Panc1 (cell line): ENCODE measurements around the gene UROC1. TPM values are rescaled to one million over a fixed set of nuclear protein-coding genes. Genes with fewer than 3 reads are reported as not detected.

Experiments
- ATAC-seq: fragments of 200-7000 bp; cut with Tn5 transposase; 2 replicates; pipeline ENCODE4 v1.9.1; 2020; ENCODE audit warnings: mild to moderate bottlenecking, moderate library complexity
- BruUV-seq: library from RNA; stranded (reverse); fragments of 400-500 nt; replicated peaks from 2 replicates; lab custom pipeline; 2021; lab: Mats Ljungman, UMichigan
- CTCF ChIA-PET: fragments of 300-600 bp; sonication (Branson Sonifier 250); formaldehyde crosslinking; loops from one replicate; lab custom pipeline; 2022; ENCODE audit warnings: antibody characterized with exemption; lab: Charles Lee
- POLR2A ChIA-PET: fragments of 300-600 bp; sonication (Branson Sonifier 250); formaldehyde crosslinking; loops from one replicate; lab custom pipeline; 2022; ENCODE audit warnings: antibody characterized with exemption; lab: Charles Lee
- DNase-seq: peaks from one replicate; pipeline ENCODE4 v3.0.0-alpha.2; 2010; ENCODE audit warnings: low read depth, low spot score
- H3K27ac ChIP-seq: 2 replicates; pipeline ENCODE4 v1.5.1; 2011; ENCODE audit warnings: mild to moderate bottlenecking, low read length, inconsistent platforms
- H3K27me3 ChIP-seq: fragments of 200-500 bp; sonication (Bioruptor generic); 2 replicates; pipeline ENCODE4 v1.6.0; 2014; ENCODE audit warnings: low read length, inconsistent platforms; ENCODE audit not compliant: control insufficient read depth, insufficient read depth
- H3K36me3 ChIP-seq: fragments of 200-500 bp; sonication (Bioruptor generic); 2 replicates; pipeline ENCODE4 v1.5.1; 2014; ENCODE audit warnings: inconsistent platforms, mild to moderate bottlenecking, low read length, moderate library complexity; ENCODE audit not compliant: control insufficient read depth, insufficient read depth
- H3K4me1 ChIP-seq: 2 replicates; pipeline ENCODE4 v1.5.1; 2011; ENCODE audit warnings: inconsistent platforms, mild to moderate bottlenecking, low read length, moderate library complexity; ENCODE audit not compliant: control insufficient read depth, insufficient read depth
- H3K4me3 ChIP-seq, 2 experiments: 2 replicates each; pipeline ENCODE4 v1.5.1; 2011 to 2012; ENCODE audit warnings: low read depth in 2 of 2, low read length in 2 of 2, mild to moderate bottlenecking in 2 of 2, inconsistent platforms in 1 of 2, moderate library complexity in 1 of 2
- H3K9me3 ChIP-seq: fragments of 200-500 bp; sonication (Bioruptor generic); 2 replicates; pipeline ENCODE4 v1.5.1; 2014; ENCODE audit warnings: low read depth, mild to moderate bottlenecking, inconsistent platforms, low read length, moderate library complexity; ENCODE audit not compliant: control insufficient read depth, insufficient read depth
- POLR2AphosphoS5 ChIP-seq: IDR thresholded peaks from 2 replicates; pipeline ENCODE4 v1.6.1; 2012; ENCODE audit warnings: mild to moderate bottlenecking, low read depth, low read length, moderate library complexity
- SIN3A ChIP-seq: IDR thresholded peaks from 2 replicates; pipeline ENCODE4 v1.6.1; 2012; ENCODE audit warnings: low read depth, mild to moderate bottlenecking, low read length, moderate library complexity, borderline replicate concordance; ENCODE audit not compliant: insufficient read depth
- TCF7L2 ChIP-seq: IDR thresholded peaks from 2 replicates; pipeline ENCODE4 v1.6.1; 2011; ENCODE audit warnings: mild to moderate bottlenecking, low read depth, low read length, inconsistent platforms
- in situ Hi-C: cut with HindIII; loops from 2 replicates; pipeline ENCODE4 v1.10.0; 2016; ENCODE audit warnings: low sequenced_read_pairs, low pct_unique_long_range_greater_than_20kb
- intact Hi-C: fragments of 100-400 bp; cut with micrococcal nuclease; formaldehyde crosslinking; loops from one replicate; pipeline ENCODE4 v1.10.0; 2022; ENCODE audit not compliant: unreplicated experiment
- total RNA-seq: library from RNA; stranded (reverse); gene quantifications from one replicate; pipeline ENCODE4 v1.2.1, GENCODE V29; 2021; ENCODE audit not compliant: unreplicated experiment
- TF ChIP-seq, protein P1 (sequence below), 2 experiments: IDR thresholded peaks; 2 replicates each; pipeline ENCODE4 v1.6.1; 2011 to 2012; ENCODE audit warnings: low read depth in 2 of 2, control low read depth in 1 of 2, low read length in 1 of 2, mild to moderate bottlenecking in 1 of 2, moderate library complexity in 1 of 2; ENCODE audit not compliant: insufficient read depth in 1 of 2
- TF ChIP-seq, protein P2 (sequence below): fragments of 450-650 bp; IDR thresholded peaks from 2 replicates; pipeline ENCODE4 v1.5.1; 2017; ENCODE audit warnings: mild to moderate bottlenecking

UROC1 gene
- total RNA-seq, 1 experiment from 2014 or later = not detected

DNA sequence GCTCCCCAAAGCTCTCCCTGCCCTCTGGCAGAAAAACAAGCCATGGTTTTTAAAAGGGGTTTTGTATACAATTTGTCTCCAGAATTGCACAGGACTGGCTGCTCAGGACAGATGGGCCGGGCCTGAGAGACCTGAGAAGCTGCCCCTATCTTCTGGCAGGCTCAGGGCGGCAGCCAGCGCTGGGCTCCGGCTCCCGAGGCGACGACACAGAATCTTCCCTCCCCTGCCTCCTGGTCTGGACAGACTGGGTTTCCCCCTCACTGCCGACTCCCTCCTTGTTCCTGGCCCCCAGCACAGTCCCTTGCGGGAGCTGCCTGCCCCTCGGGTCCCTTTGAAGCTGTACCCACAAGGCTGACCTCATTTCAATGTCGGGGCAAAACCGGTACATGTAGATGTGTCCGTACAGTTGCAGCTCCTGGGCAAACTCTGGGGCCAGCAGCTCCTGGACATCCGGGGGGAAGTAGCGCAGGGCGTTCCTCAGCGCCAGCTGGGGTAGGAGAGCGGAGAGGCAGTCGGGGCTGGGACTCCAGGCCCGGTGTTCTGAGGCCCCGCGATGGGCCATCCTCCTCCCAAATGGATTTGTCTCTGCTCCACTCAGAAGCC is 7.2 kb downstream of the UROC1 start:
- intact Hi-C loops (no loop called here), in situ Hi-C loops (no loop called here)
- Histone ChIP-seq H3K9me3 (no peaks in the 10 kb centered on the region), H3K4me3 (no peak overlapping the region), H3K27me3 (peaks cover 2% of the 10 kb centered on the region; the same call in 1 of the 2 replicates), H3K36me3 (no peaks in the 10 kb centered on the region), H3K4me1 (no peaks in the 10 kb centered on the region), H3K27ac (no peak overlapping the region)
- TF ChIP-seq, protein P1, sequence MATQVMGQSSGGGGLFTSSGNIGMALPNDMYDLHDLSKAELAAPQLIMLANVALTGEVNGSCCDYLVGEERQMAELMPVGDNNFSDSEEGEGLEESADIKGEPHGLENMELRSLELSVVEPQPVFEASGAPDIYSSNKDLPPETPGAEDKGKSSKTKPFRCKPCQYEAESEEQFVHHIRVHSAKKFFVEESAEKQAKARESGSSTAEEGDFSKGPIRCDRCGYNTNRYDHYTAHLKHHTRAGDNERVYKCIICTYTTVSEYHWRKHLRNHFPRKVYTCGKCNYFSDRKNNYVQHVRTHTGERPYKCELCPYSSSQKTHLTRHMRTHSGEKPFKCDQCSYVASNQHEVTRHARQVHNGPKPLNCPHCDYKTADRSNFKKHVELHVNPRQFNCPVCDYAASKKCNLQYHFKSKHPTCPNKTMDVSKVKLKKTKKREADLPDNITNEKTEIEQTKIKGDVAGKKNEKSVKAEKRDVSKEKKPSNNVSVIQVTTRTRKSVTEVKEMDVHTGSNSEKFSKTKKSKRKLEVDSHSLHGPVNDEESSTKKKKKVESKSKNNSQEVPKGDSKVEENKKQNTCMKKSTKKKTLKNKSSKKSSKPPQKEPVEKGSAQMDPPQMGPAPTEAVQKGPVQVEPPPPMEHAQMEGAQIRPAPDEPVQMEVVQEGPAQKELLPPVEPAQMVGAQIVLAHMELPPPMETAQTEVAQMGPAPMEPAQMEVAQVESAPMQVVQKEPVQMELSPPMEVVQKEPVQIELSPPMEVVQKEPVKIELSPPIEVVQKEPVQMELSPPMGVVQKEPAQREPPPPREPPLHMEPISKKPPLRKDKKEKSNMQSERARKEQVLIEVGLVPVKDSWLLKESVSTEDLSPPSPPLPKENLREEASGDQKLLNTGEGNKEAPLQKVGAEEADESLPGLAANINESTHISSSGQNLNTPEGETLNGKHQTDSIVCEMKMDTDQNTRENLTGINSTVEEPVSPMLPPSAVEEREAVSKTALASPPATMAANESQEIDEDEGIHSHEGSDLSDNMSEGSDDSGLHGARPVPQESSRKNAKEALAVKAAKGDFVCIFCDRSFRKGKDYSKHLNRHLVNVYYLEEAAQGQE (IDR thresholded peaks at IDR 0.05; ENCODE audit: insufficient read depth in 1 of 2, low read depth in 2 of 2, low read length in 1 of 2) = no peak
- TF ChIP-seq SIN3A (no peak), TCF7L2 (no peak), POLR2AphosphoS5 (no peak)
- TF ChIP-seq, protein P2, sequence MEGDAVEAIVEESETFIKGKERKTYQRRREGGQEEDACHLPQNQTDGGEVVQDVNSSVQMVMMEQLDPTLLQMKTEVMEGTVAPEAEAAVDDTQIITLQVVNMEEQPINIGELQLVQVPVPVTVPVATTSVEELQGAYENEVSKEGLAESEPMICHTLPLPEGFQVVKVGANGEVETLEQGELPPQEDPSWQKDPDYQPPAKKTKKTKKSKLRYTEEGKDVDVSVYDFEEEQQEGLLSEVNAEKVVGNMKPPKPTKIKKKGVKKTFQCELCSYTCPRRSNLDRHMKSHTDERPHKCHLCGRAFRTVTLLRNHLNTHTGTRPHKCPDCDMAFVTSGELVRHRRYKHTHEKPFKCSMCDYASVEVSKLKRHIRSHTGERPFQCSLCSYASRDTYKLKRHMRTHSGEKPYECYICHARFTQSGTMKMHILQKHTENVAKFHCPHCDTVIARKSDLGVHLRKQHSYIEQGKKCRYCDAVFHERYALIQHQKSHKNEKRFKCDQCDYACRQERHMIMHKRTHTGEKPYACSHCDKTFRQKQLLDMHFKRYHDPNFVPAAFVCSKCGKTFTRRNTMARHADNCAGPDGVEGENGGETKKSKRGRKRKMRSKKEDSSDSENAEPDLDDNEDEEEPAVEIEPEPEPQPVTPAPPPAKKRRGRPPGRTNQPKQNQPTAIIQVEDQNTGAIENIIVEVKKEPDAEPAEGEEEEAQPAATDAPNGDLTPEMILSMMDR = no peak
- CTCF ChIA-PET = no interaction called here
- ATAC-seq (no peak), DNase-seq (no peak)
- POLR2A ChIA-PET = no interaction called here
- no TSS peak for BruUV-seq

DNA sequence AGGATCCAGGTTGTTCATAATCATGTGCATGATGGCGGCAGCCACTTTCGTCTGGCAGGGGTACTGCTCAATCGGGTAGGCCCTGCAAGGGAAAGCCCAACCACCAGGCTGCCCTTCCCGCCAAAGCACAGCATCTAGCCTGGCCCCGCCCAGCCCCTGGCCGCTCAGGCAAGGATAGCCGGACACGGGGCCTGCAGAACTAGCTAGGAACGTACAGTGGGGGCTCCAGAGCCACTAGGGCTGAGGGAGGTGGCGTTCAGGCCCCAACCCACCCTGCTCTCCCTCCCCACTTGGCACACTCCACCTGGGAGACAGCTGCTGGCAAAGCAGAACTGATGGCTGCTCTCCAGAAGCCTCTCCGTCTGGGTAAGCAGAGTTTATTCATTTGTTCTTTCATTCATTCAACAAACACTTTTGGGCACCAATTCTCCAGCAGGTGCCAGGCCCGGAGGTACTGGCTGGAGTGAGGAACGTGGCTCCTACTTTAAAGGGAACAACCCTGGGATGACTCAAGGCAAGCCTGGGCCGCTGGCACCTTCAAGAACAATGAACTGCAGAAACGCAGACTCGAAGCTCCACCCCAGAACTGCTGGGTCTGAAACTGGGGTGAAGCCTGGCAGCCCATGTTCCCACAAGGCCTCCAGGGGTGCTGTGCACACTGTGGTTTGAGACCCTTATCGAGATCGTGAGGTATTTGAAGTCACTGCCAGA is 7.8 kb downstream of the UROC1 start:
- DNase-seq (no peak), ATAC-seq (no peak)
- TF ChIP-seq, protein P2 = no peak
- TF ChIP-seq, protein P1 (IDR thresholded peaks at IDR 0.05; ENCODE audit: insufficient read depth in 1 of 2, low read depth in 2 of 2, low read length in 1 of 2) = no peak
- TF ChIP-seq POLR2AphosphoS5 = no peak
- TF ChIP-seq TCF7L2 = no peak
- TF ChIP-seq SIN3A = no peak
- intact Hi-C loops (no loop called here), in situ Hi-C loops (no loop called here)
- POLR2A ChIA-PET = no interaction called here
- Histone ChIP-seq H3K27me3 (peaks cover 5% of the 10 kb centered on the region; the same call in 1 of the 2 replicates), H3K4me3 (no peak overlapping the region), H3K9me3 (no peaks in the 10 kb centered on the region), H3K27ac (no peak overlapping the region), H3K36me3 (no peaks in the 10 kb centered on the region), H3K4me1 (no peaks in the 10 kb centered on the region)
- no TSS peak for BruUV-seq
- CTCF ChIA-PET = no interaction called here
